Neuronal stem cell (in vitro differentiated cells): ENCODE measurements around the gene ARL14EP.

Experiments used
- DNase-seq: peaks from one replicate; pipeline ENCODE4 v3.0.0-alpha.2; 2013; ENCODE audit warnings: low spot score
- H2AFZ ChIP-seq: one replicate; pipeline ENCODE4 v1.6.1; 2013; ENCODE audit warnings: mild to moderate bottlenecking, low read length, inconsistent platforms
- H2AK5ac ChIP-seq: 2 replicates; pipeline ENCODE4 v1.6.1; 2013; ENCODE audit warnings: low read depth, mild to moderate bottlenecking, inconsistent platforms, low read length, moderate library complexity, mixed read lengths
- H2BK120ac ChIP-seq: 2 replicates; pipeline ENCODE4 v1.6.1; 2013; ENCODE audit warnings: low read depth, mild to moderate bottlenecking, inconsistent platforms, low read length, moderate library complexity, mixed read lengths
- H2BK12ac ChIP-seq: one replicate; pipeline ENCODE4 v1.6.1; 2013; ENCODE audit warnings: low read length, inconsistent platforms
- H2BK15ac ChIP-seq: 2 replicates; pipeline ENCODE4 v1.6.1; 2013; ENCODE audit warnings: mild to moderate bottlenecking, low read length, inconsistent platforms, mixed read lengths
- H2BK5ac ChIP-seq: one replicate; pipeline ENCODE4 v1.6.1; 2013; ENCODE audit warnings: inconsistent platforms, mild to moderate bottlenecking, low read length, moderate library complexity
- H3K14ac ChIP-seq: one replicate; pipeline ENCODE4 v1.6.1; 2013; ENCODE audit warnings: low read length, inconsistent platforms
- H3K18ac ChIP-seq: 2 replicates; pipeline ENCODE4 v1.6.1; 2013; ENCODE audit warnings: low read length, inconsistent platforms
- H3K23ac ChIP-seq: 2 replicates; pipeline ENCODE4 v1.6.1; 2013; ENCODE audit warnings: low read depth, mild to moderate bottlenecking, mixed read lengths, low read length, inconsistent platforms; ENCODE audit not compliant: poor library complexity
- H3K27ac ChIP-seq: replicated peaks from 3 replicates; pipeline ENCODE4 v1.5.1; 2013; ENCODE audit warnings: low read length, inconsistent platforms
- H3K27me3 ChIP-seq, 3 experiments: 2 replicates each; pipeline ENCODE4 v1.6.1; 2013; ENCODE audit warnings: low read length in 3 of 3, mild to moderate bottlenecking in 2 of 3, inconsistent platforms in 1 of 3, low read depth in 1 of 3, mixed read lengths in 1 of 3, moderate library complexity in 1 of 3; ENCODE audit not compliant: control insufficient read depth in 3 of 3, insufficient read depth in 3 of 3
- H3K36me3 ChIP-seq, 2 donors: replicated peaks in 1 of 2; 2 replicates each; pipeline ENCODE4 v1.6.1; 2013; ENCODE audit warnings: low read length in 2 of 2; ENCODE audit not compliant: control insufficient read depth in 2 of 2, insufficient read depth in 2 of 2
- H3K4ac ChIP-seq: 2 replicates; pipeline ENCODE4 v1.6.1; 2013; ENCODE audit warnings: inconsistent platforms, mild to moderate bottlenecking, low read length, moderate library complexity
- H3K4me1 ChIP-seq, 2 donors: 1 replicate in 1 of 2; 2 replicates in 1 of 2; pipeline ENCODE4 v1.6.1; 2013; ENCODE audit warnings: low read length in 2 of 2, low read depth in 1 of 2; ENCODE audit not compliant: control insufficient read depth in 2 of 2, insufficient read depth in 1 of 2
- H3K4me2 ChIP-seq: one replicate; pipeline ENCODE4 v1.6.1; 2013; ENCODE audit warnings: mild to moderate bottlenecking, low read length, inconsistent platforms; ENCODE audit not compliant: insufficient read depth, poor library complexity, severe bottlenecking
- H3K4me3 ChIP-seq, 2 donors: 2 replicates each; pipeline ENCODE4 v1.5.1; 2013; ENCODE audit warnings: low read length in 2 of 2, mild to moderate bottlenecking in 2 of 2, inconsistent platforms in 1 of 2, moderate library complexity in 1 of 2
- H3K79me1 ChIP-seq: one replicate; pipeline ENCODE4 v1.6.1; 2013; ENCODE audit warnings: low read depth, mild to moderate bottlenecking, inconsistent platforms, low read length, moderate library complexity
- H3K9ac ChIP-seq: one replicate; pipeline ENCODE4 v1.6.1; 2013; ENCODE audit warnings: mild to moderate bottlenecking, low read depth, low read length, inconsistent platforms; ENCODE audit not compliant: poor library complexity
- H3K9me3 ChIP-seq, 2 donors: replicated peaks in 1 of 2; 2 replicates each; pipeline versions ENCODE3 to v1.6.1; 2013; ENCODE audit warnings: low read length in 2 of 2, mild to moderate bottlenecking in 2 of 2, inconsistent platforms in 1 of 2, low read depth in 1 of 2, mixed read lengths in 1 of 2, moderate library complexity in 1 of 2; ENCODE audit not compliant: control insufficient read depth in 2 of 2, insufficient read depth in 1 of 2
- H4K8ac ChIP-seq: one replicate; pipeline ENCODE4 v1.6.1; 2013; ENCODE audit warnings: low read depth, mild to moderate bottlenecking, inconsistent platforms, low read length, moderate library complexity
- H4K91ac ChIP-seq: one replicate; pipeline ENCODE4 v1.6.1; 2013; ENCODE audit warnings: low read length, low read depth, mild to moderate bottlenecking, inconsistent platforms; ENCODE audit not compliant: poor library complexity
- WGBS, 2 donors: extraction: QIAGEN DNeasy Blood & Tissue Kit; methylation state at CpG; one replicate each; pipeline ENCODE4 v1.1.7; 2013; ENCODE audit warnings: missing lambda C conversion rate in 2 of 2, mixed read lengths in 1 of 2; ENCODE audit not compliant: insufficient read length in 2 of 2, insufficient replicate concordance in 1 of 2; ENCODE audit errors: extremely low coverage in 2 of 2; 5-methylcytosine and 5-hydroxymethylcytosine counted together

Gene ARL14EP

DNA sequence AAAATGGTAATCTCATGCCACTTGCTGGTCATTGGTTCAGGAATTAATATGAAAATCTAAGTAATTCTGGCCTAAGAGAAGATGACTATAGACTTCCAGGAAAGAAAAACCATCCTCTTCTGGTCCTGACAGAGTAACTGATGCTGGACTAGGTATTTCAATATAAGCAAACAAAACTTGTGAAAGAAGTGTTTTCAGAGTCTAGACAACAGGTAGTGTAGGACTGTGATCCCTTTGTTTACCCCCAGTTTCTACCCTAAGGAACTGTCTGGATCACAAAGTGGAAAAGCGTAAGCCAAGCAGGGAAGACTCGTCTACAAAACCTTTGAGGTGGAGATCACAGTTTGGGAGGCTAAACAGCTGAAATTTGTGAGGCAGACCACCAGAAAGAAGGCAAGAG, 30.4 kb upstream of the ARL14EP start:
- no CpG with 5 or more reads among the region's 2 CpGs for WGBS, 2 donors

DNA sequence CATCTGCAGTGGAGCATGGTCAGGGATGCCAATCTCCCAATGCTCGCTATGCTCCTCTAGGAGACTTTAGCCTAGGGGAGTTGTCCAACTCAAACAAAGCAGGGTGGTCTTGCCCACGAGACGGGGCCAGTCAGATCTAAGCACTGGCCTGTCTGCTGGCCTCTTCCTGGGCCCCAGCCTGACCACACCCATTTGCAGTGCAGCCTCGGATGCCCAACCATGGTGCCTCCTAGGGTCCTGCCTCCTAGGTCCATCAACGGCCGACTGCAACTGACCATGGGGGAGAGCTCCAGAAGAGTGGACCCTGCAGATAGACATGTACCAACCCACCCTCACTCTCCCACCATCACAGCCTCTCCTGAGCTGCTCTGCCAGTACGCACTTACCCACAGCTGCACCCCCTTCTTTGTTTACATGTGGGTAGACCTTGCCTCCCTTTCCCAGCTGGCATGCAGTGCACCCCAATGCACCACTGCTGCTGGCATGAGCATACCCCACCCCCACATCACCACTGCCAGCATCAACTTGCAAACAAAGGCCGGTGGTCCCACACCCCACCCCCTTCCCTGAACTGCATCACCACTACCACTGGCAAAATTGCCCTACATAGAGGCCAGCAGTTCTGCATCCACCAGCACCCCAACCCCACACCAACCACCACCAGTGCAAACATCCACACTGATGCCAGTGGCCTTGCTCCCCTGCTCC, 27.6 kb upstream of the ARL14EP start:
- no CpG with 5 or more reads among the region's 8 CpGs for WGBS, 2 donors
- Histone ChIP-seq H3K23ac (no peak overlapping the region), H3K27ac (no peak overlapping the region), H2BK12ac (no peak overlapping the region), H3K79me1 (no peaks in the 10 kb centered on the region), H3K4me2 (no peak overlapping the region), H4K91ac (no peak overlapping the region), H3K4me1 (no peaks in the 10 kb centered on the region), H3K18ac (no peak overlapping the region), H3K4me3 (peak overlapping the region in 1 of 2 donors; percentile 56), H3K9ac (no peak overlapping the region), H2BK5ac (no peak overlapping the region), H2AFZ (no peak overlapping the region), H3K27me3 (no peaks in the 10 kb centered on the region), H4K8ac (no peak overlapping the region), H2BK120ac (no peak overlapping the region), H3K9me3 (no peaks in the 10 kb centered on the region), H3K14ac (no peak overlapping the region), H2BK15ac (no peak overlapping the region), H3K4ac (no peak overlapping the region), H2AK5ac (peak overlapping the region; percentile 52), H3K36me3 (no peaks in the 10 kb centered on the region)
- no peak for DNase-seq

More for the DNA sequence above, 30.4 kb upstream of the ARL14EP start:
- no peak overlapping the region for H4K8ac ChIP-seq
- H2BK5ac ChIP-seq, result no peak overlapping the region
- no peak overlapping the region for H3K14ac ChIP-seq
- H3K27ac ChIP-seq, result no peak overlapping the region
- H3K27me3 ChIP-seq, result no peaks in the 10 kb centered on the region
- H3K9me3 ChIP-seq, result no peaks in the 10 kb centered on the region
- H3K36me3 ChIP-seq, result no peaks in the 10 kb centered on the region
- no peak overlapping the region for H3K18ac ChIP-seq
- DNase-seq, result no peak
- H3K4ac ChIP-seq, result no peak overlapping the region
- no peak overlapping the region for H2BK120ac ChIP-seq
- no peak overlapping the region for H3K4me3 ChIP-seq
- H3K79me1 ChIP-seq, result no peaks in the 10 kb centered on the region
- no peak overlapping the region for H3K23ac ChIP-seq
- peaks cover 0 to 5% of the 10 kb centered on the region in 2 donors for H3K4me1 ChIP-seq
- H4K91ac ChIP-seq, result no peak overlapping the region
- no peak overlapping the region for H3K4me2 ChIP-seq
- H2AFZ ChIP-seq, result no peak overlapping the region
- H3K9ac ChIP-seq, result no peak overlapping the region
- H2AK5ac ChIP-seq, result no peak overlapping the region
- H2BK12ac ChIP-seq, result no peak overlapping the region
- H2BK15ac ChIP-seq, result no peak overlapping the region

DNA sequence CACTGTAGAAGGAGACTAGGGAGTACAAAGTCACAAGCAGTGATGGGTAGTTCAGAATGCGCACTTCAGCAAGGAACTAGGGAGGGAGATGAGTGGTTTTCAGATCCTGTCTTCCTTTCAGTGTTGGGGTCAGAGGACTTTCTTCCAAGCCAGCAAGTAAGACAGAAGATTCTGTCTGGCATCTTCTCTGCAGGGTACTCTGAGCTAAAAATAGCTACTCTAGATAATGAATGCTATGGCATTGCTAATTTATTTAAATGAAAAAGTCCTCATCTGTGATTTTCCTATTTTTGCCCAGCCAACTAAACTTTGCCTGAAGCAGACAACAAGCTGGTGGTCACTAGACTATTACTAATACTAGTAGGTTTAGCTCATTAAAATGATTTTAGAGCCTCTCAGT, 18.3 kb upstream of the ARL14EP start:
- WGBS, 2 donors, result no CpG with 5 or more reads among the region's 1 CpG

DNA sequence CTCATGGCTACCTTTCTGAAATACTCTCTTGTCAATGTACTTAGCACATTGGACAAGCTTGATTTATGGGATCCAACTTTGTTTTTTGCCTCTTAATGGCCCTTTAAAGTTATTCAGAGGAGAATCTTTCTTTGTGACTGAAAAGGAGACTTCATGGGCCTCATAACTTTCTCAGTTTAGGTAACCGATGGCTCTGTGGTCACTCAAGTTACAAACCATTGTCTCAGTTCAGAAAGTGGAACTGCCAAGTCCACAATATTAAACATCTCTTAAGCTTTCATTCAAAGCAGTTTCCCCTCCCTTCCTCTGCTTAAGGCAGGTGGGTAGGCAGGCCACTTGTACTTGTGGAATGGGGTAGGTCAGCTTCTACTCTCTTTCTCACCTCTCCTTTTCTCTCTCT, 12.3 kb upstream of the ARL14EP start:
- no peaks in the 10 kb centered on the region for H3K4me1 ChIP-seq
- H3K18ac ChIP-seq, result no peak overlapping the region

More for the DNA sequence above, 18.3 kb upstream of the ARL14EP start:
- Histone ChIP-seq H3K4me2 (no peak overlapping the region), H3K23ac (no peak overlapping the region), H3K27me3 (peaks cover 0 to 2% (median 0%) of the 10 kb centered on the region in 3 experiments), H3K4me3 (no peak overlapping the region), H3K9me3 (no peaks in the 10 kb centered on the region), H2BK15ac (no peak overlapping the region), H2BK5ac (no peak overlapping the region), H2AK5ac (no peak overlapping the region), H3K4ac (no peak overlapping the region), H2BK120ac (no peak overlapping the region), H3K4me1 (no peaks in the 10 kb centered on the region), H3K27ac (no peak overlapping the region), H2BK12ac (no peak overlapping the region), H2AFZ (no peak overlapping the region), H3K18ac (no peak overlapping the region), H3K9ac (no peak overlapping the region), H4K91ac (no peak overlapping the region), H4K8ac (no peak overlapping the region), H3K36me3 (no peaks in the 10 kb centered on the region), H3K79me1 (no peaks in the 10 kb centered on the region), H3K14ac (no peak overlapping the region)
- DNase-seq, result no peak

More for the DNA sequence above, 12.3 kb upstream of the ARL14EP start:
- Histone ChIP-seq H2BK120ac (no peak overlapping the region), H3K9ac (no peak overlapping the region), H2BK15ac (no peak overlapping the region), H3K14ac (no peak overlapping the region), H3K79me1 (no peaks in the 10 kb centered on the region), H3K36me3 (no peaks in the 10 kb centered on the region), H2BK12ac (no peak overlapping the region), H2AFZ (no peak overlapping the region), H3K4me2 (no peak overlapping the region), H3K4me3 (no peak overlapping the region), H2BK5ac (no peak overlapping the region), H3K9me3 (peaks cover 0 to 2% of the 10 kb centered on the region in 2 donors), H4K91ac (no peak overlapping the region), H2AK5ac (no peak overlapping the region), H3K4ac (no peak overlapping the region), H4K8ac (no peak overlapping the region), H3K27ac (no peak overlapping the region), H3K23ac (no peak overlapping the region), H3K27me3 (no peaks in the 10 kb centered on the region)
- DNase-seq, result no peak
- no CpG with 5 or more reads among the region's 1 CpG for WGBS, 2 donors
